HepG2 (cell line): Measurements from ENCODE around the gene OR2B2. TPM values are rescaled to one million over a fixed set of nuclear protein-coding genes. Genes with fewer than 3 reads are reported as not detected.

Experiments used
- ASH2L ChIP-seq: fragments of 300-600, 200-600 bp; sonication (generic); IDR thresholded peaks from 2 replicates; pipeline ENCODE4 v1.7.0; 2017; ENCODE audit warnings: low read depth, mild to moderate bottlenecking, moderate library complexity, mixed read lengths, low read length; ENCODE audit not compliant: insufficient read length
- CENPT ChIP-seq: sonication (generic); formaldehyde crosslinking; IDR thresholded peaks from 2 replicates; pipeline ENCODE4 v1.8.0; 2022; ENCODE audit warnings: low read depth, mild to moderate bottlenecking, moderate library complexity, missing genetic modification reagents
- FOXP1 ChIP-seq, 2 experiments: fragments of 450-650 bp in 1 of 2; IDR thresholded peaks; 2 replicates each; pipeline ENCODE4 v1.6.1; 2017 to 2018; ENCODE audit warnings: antibody characterized with exemption in 1 of 2
- GPN1 ChIP-seq: sonication (generic); formaldehyde crosslinking; IDR thresholded peaks from 2 replicates; pipeline ENCODE4 v1.5.1; 2020; ENCODE audit warnings: missing genetic modification reagents, borderline replicate concordance
- KDM1A ChIP-seq: IDR thresholded peaks from 2 replicates; pipeline ENCODE4 v1.6.1; 2016; ENCODE audit warnings: missing compliant biosample characterization
- RBM22 ChIP-seq: fragments of 200-400 bp; formaldehyde crosslinking; optimal IDR thresholded peaks from 2 replicates; pipeline ENCODE3; 2017; ENCODE audit warnings: mild to moderate bottlenecking, low read length, moderate library complexity
- SNAPC2 ChIP-seq: sonication (generic); formaldehyde crosslinking; IDR thresholded peaks from 2 replicates; pipeline ENCODE4 v1.8.1; 2022; ENCODE audit warnings: mild to moderate bottlenecking, missing genetic modification reagents
- TEAD3 ChIP-seq: optimal IDR thresholded peaks from 2 replicates; pipeline ENCODE3; 2016; ENCODE audit warnings: borderline replicate concordance
- THRA ChIP-seq: sonication (generic); formaldehyde crosslinking; IDR thresholded peaks from 2 replicates; pipeline ENCODE4 v1.4.0; 2020; ENCODE audit warnings: missing genetic modification reagents, borderline replicate concordance
- ZBTB7A ChIP-seq: sonication (generic); formaldehyde crosslinking; IDR thresholded peaks from 2 replicates; pipeline ENCODE4 v1.8.0; 2022; ENCODE audit warnings: mild to moderate bottlenecking, missing genetic modification reagents
- ZNF451 ChIP-seq: sonication (generic); formaldehyde crosslinking; IDR thresholded peaks from 2 replicates; pipeline ENCODE4 v1.5.0; 2020; ENCODE audit warnings: mild to moderate bottlenecking, missing genetic modification reagents
- polyA plus RNA-seq, 8 experiments: library from polyadenylated mRNA; depleted of rRNA in 3 of 8; stranded (reverse) in 7 of 8; unstranded in 1 of 8; fragments of >200 nt; fragmentation: Illumina TruSeq in 4 of 8; extraction: Trizol in 4 of 8; gene quantifications; 2 replicates each; pipeline versions ENCODE4 v1.2.1 to v1.2.3, GENCODE V29; 2011 to 2016; ENCODE audit warnings: low read depth in 4 of 8, missing spikeins in 1 of 8, mixed read lengths in 1 of 8; ENCODE audit not compliant: insufficient read depth in 1 of 8
- total RNA-seq, 5 experiments: library from RNA; depleted of rRNA; stranded (reverse); fragments of >200 nt; fragmentation: Illumina TruSeq; extraction: Trizol; gene quantifications; 2 replicates each; pipeline ENCODE4 v1.2.3, GENCODE V29; 2016; ENCODE audit warnings: low read depth in 1 of 5
- TF ChIP-seq, protein P1 (sequence below): sonication (generic); formaldehyde crosslinking; IDR thresholded peaks from 2 replicates; pipeline ENCODE4 v1.5.0; 2020; ENCODE audit warnings: mild to moderate bottlenecking, low read depth, missing genetic modification reagents, borderline replicate concordance
- TF ChIP-seq, protein P2 (sequence below): sonication (generic); formaldehyde crosslinking; IDR thresholded peaks from 2 replicates; pipeline ENCODE4 v1.9.0; 2021; ENCODE audit warnings: mild to moderate bottlenecking, missing genetic modification reagents
- TF ChIP-seq, protein P3 (sequence below): sonication (generic); formaldehyde crosslinking; IDR thresholded peaks from 2 replicates; pipeline ENCODE4 v1.8.1; 2023; ENCODE audit warnings: mild to moderate bottlenecking, inconsistent platforms, moderate library complexity, missing genetic modification reagents, borderline replicate concordance

The OR2B2 gene
- total and polyA plus RNA-seq, 2 of the 13 experiments (the other 11 are each of a cell fraction or from before 2014, with no cell fraction given), result not detected

DNA sequence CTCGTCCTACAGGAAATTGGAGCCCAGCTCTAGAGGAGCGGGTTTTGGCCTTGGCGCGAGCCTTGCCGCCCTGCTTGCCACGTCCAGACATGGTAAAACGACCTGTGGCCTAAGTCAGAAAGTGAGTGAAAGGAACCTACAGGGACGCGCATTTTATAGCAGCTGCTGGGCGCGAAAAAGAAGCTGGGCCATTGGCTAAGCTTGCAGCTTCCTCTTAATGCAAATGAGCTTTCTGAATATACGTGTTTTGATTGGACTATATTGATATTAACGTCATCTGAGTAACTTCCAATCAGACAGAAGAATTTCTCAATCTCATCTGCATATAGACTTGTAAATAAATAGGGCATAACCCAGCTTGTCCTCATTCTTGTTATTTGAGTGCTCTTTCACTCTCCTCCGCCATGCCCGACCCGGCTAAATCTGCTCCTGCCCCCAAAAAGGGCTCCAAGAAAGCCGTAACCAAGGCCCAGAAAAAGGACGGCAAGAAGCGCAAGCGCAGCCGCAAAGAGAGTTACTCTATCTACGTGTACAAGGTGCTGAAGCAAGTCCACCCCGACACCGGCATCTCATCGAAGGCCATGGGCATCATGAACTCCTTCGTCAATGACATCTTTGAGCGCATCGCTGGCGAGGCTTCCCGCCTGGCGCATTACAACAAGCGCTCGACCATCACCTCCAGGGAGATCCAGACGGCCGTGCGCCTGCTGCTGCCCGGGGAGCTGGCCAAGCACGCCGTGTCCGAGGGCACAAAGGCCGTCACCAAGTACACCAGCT lies 18.9 kb downstream of the OR2B2 start (continued):
- TF ChIP-seq, protein P1, sequence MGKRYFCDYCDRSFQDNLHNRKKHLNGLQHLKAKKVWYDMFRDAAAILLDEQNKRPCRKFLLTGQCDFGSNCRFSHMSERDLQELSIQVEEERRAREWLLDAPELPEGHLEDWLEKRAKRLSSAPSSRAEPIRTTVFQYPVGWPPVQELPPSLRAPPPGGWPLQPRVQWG (CRISPR knock-in tag), result no peak
- TF ChIP-seq, protein P2, sequence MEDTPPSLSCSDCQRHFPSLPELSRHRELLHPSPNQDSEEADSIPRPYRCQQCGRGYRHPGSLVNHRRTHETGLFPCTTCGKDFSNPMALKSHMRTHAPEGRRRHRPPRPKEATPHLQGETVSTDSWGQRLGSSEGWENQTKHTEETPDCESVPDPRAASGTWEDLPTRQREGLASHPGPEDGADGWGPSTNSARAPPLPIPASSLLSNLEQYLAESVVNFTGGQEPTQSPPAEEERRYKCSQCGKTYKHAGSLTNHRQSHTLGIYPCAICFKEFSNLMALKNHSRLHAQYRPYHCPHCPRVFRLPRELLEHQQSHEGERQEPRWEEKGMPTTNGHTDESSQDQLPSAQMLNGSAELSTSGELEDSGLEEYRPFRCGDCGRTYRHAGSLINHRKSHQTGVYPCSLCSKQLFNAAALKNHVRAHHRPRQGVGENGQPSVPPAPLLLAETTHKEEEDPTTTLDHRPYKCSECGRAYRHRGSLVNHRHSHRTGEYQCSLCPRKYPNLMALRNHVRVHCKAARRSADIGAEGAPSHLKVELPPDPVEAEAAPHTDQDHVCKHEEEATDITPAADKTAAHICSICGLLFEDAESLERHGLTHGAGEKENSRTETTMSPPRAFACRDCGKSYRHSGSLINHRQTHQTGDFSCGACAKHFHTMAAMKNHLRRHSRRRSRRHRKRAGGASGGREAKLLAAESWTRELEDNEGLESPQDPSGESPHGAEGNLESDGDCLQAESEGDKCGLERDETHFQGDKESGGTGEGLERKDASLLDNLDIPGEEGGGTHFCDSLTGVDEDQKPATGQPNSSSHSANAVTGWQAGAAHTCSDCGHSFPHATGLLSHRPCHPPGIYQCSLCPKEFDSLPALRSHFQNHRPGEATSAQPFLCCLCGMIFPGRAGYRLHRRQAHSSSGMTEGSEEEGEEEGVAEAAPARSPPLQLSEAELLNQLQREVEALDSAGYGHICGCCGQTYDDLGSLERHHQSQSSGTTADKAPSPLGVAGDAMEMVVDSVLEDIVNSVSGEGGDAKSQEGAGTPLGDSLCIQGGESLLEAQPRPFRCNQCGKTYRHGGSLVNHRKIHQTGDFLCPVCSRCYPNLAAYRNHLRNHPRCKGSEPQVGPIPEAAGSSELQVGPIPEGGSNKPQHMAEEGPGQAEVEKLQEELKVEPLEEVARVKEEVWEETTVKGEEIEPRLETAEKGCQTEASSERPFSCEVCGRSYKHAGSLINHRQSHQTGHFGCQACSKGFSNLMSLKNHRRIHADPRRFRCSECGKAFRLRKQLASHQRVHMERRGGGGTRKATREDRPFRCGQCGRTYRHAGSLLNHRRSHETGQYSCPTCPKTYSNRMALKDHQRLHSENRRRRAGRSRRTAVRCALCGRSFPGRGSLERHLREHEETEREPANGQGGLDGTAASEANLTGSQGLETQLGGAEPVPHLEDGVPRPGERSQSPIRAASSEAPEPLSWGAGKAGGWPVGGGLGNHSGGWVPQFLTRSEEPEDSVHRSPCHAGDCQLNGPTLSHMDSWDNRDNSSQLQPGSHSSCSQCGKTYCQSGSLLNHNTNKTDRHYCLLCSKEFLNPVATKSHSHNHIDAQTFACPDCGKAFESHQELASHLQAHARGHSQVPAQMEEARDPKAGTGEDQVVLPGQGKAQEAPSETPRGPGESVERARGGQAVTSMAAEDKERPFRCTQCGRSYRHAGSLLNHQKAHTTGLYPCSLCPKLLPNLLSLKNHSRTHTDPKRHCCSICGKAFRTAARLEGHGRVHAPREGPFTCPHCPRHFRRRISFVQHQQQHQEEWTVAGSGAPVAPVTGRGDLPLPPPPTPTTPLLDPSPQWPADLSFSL (CRISPR knock-in tag), result peak; percentile 69; the same call in 1 of the 2 replicates
- TF ChIP-seq ZBTB7A (CRISPR knock-in tag) (peak; percentile 73; the same call in 1 of the 2 replicates), GPN1 (CRISPR knock-in tag) (0 out of 2 replicates have a peak, but pooled peaks have one; percentile 33), ASH2L (peak; percentile 48), RBM22 (no peak), THRA (peak; percentile 69), FOXP1 (IDR thresholded peaks at IDR 0.05) (no peak), FOXP1 (CRISPR knock-in tag; IDR thresholded peaks at IDR 0.05) (0 out of 2 replicates have a peak, but pooled peaks have one; percentile 30), TEAD3 (CRISPR knock-in tag) (peak; percentile 57), CENPT (CRISPR knock-in tag) (peak; percentile 97), ZNF451 (peak; percentile 94), SNAPC2 (CRISPR knock-in tag) (peak; percentile 98), KDM1A (CRISPR knock-in tag) (peak; percentile 58)
- TF ChIP-seq, protein P3, sequence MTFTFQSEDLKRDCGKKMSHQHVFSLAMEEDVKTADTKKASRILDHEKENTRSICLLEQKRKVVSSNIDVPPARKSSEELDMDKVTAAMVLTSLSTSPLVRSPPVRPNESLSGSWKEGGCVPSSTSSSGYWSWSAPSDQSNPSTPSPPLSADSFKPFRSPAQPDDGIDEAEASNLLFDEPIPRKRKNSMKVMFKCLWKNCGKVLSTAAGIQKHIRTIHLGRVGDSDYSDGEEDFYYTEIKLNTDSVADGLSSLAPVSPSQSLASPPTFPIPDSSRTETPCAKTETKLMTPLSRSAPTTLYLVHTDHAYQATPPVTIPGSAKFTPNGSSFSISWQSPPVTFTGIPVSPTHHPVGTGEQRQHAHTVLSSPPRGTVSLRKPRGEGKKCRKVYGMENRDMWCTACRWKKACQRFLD (CRISPR knock-in tag), result peak; percentile 76
